Measurements from ENCODE around the gene GABBR2.

GABBR2 gene

GRCh38 chr9:98311541-98311940 is 397.2 kb downstream of the GABBR2 start:
- in situ Hi-C loops (cut with HindIII; ENCODE audit: low sequenced_read_pairs), result no loop called here

DNA sequence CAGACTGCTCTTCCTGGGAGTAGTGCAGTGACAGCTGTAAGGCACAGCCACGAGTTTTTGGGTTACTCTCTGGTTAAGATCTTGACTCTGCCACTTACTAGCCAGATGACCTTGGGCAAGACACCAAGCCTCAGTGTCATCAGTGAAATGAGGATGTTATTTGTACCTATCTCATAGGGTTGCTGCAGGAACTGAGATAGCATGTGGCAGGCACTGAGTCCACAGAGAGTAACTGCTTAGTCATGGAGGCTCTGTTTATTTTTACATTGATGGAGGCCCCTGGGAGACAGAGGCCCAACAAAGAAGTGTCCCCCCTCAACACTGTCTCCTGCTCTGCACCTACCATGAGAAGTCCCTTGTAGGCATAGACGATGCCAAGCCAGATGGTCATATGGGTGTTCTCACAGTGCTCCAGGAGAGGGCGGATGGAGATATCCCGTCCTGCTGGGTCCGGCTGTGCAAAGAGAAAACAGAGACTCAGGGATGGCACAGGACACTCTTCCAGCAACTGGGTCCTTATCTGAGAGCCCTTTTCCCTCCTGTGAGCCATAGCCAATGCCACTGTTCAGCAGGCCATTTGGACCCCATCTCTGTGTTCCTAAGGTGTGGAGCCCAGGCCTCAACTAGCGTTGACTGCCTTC is 397.9 kb downstream of the GABBR2 start:
- in situ Hi-C loops (cut with HindIII; ENCODE audit: low sequenced_read_pairs), result no loop called here

- in situ Hi-C loops (cut with HindIII; ENCODE audit: low sequenced_read_pairs), result no loop called here
Measured at GRCh38 chr9:98306384-98307145, 402.2 kb downstream of the GABBR2 start.

DNA sequence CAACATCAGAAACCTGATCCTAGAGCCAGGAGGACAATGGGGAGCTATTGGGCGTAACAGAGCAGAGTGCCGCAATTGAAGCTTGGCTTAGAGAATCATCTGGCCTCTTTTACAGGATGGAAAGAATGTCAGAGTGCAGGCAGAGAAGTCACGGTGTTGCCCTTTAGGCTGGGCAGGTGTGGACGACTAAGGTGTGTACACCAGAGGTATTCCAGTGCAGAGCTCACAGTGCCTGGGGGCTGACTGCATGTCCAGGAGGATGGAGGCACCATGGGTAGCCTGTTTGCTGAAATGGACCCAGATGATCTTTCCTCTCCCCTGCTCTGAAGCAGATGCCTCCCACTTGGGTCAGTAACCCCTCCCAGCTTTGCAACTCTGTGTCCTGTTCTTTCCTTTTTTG is 404.4 kb downstream of the GABBR2 start:
- in situ Hi-C loops (cut with HindIII; ENCODE audit: low sequenced_read_pairs), result no loop called here

- in situ Hi-C loops (cut with HindIII; ENCODE audit: low sequenced_read_pairs), result no loop called here
Measured at GRCh38 chr9:98303633-98304125, 405.1 kb downstream of the GABBR2 start.

DNA sequence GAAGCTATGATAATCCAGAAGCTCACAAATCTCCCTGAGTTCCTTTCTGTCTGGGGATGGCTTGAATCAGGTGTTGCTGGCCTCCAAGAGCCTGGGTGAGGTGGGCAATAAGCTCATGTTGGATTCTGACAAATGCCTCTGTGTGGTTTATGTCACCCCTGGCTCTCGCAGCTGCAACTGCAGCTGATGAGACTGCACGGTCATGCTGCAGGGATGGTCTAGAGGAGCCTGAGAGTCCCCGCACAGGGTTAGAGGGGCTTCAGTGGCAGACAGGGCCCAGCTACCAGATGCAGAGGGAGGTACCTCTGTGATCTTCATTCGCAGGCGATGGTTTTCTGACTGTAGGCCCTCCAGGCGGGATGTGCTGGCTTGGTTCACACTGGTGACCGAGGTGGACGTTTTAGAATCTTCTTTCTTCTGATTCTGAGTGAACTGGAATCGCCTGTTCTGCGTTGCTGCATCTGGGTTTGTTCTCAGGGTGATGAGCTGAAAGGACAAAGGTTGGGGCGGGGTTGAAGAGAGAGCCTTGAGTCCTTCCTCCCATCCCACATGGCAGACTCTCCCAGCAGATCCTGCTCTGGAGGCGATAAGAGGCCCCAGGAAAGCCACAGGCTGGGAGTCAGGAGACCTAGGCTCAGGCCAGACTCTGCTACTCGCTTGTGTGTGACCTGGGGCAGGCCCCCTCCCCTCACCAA is 405.6 kb downstream of the GABBR2 start:
- in situ Hi-C loops (cut with HindIII; ENCODE audit: low sequenced_read_pairs), result no loop called here

- in situ Hi-C loops (cut with HindIII; ENCODE audit: low sequenced_read_pairs), result no loop called here
Measured at GRCh38 chr9:98302150-98302549, 406.6 kb downstream of the GABBR2 start.

DNA sequence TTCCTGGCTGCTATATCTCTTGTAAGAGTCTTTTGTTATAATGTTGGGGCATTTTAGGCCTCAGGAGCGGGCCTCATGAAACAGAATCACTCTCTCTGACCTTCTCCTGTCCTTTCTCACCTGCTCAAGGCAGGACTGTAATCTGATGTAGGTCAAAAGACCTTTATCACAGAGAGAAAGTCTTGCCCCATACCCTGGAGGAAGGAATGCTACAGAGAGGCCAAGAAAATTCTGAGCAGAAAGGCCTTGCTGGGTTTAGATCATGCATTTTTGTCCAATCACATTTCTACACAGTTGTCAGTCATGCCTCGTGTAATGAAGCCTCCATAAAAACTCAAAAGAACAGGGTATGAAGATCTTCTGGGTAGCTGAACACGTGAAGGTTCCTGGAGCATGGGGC is 408.1 kb downstream of the GABBR2 start:
- in situ Hi-C loops (cut with HindIII; ENCODE audit: low sequenced_read_pairs), result no loop called here

DNA sequence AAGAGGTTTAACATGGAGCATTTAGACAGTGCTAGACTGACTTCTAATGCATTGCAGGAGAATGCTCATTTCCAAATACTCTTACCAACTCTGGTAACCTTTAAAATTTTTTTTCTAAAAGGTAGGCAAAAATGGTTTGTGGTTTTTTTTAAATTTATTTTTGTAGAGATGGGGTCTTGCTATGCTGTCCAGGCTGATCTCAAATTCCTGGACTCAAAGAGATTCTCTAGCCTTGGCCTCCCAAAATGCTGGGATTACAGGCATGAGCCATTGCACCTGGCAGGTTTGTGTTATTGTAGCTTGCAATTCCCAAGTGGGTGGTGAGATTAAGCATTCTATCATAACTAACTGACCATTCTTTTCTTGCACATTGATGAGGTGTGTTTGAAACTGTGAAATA is 410.3 kb downstream of the GABBR2 start:
- in situ Hi-C loops (cut with HindIII; ENCODE audit: low sequenced_read_pairs), result loop anchor here (25.0 kb wide), 1 partner anchor 114 kb away; no protein-coding TSS in a partner anchor

DNA sequence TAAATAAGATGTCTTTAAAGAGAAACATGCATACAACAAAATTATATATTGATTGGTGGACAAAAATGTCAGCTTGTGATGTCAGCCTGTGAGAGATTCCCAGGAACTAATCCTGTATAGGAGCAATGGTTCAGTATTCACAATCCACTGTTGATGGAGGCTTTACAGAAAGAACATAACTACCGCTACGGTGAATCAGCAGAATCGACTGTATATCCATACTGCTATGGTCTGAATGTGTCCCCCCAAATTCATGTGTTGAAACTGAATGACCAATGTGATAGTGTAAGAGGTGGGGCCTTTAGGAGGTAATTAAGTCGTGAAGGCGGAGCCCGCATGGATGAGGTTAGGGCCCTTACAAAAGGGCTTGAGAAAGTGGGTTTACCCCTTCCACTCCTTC is 412.9 kb downstream of the GABBR2 start:
- in situ Hi-C loops (cut with HindIII; ENCODE audit: low sequenced_read_pairs), result loop anchor here (25.0 kb wide), 1 partner anchor 116 kb away; no protein-coding TSS in a partner anchor

DNA sequence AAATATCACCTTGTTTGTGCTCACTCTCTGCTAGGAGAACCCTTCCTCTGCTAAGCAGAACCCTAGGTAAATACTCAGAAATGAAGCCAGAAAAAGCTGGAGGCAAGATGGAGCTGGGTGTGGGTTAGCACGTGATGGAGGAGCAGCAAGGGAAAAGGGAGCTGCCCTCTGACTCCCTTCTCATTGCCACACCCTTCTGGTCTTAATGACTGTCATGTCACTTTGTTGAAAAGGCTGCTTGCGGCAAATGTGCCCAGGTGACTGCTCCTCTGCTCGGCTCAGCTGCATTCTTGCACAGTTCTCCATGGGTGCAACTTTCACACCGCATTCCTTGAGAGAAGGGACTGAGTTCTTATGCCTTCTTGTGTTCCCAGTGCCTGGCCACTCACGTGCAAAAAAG is 416.9 kb downstream of the GABBR2 start:
- in situ Hi-C loops (cut with HindIII; ENCODE audit: low sequenced_read_pairs), result loop anchor here (25.0 kb wide), 1 partner anchor 120 kb away; no protein-coding TSS in a partner anchor

DNA sequence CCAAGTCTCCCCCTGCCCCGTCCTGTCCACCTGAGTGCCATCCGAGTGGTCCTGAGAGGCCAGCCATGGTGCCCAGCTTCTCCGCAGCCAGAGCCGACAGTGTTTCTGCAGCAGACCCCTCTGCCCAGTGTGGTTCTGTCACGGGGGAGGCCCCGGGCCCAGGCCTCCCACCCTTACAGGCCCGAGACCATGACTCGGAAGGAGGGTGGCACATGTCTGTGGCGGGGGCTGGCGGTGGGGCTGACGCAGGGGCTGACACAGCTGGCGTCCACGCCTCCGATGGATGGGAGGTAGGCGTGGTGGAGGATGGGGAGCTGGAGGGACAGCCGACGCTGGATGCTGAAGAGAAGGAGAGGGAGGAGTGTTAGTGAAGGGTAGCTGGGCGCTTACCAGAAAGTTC is 418.3 kb downstream of the GABBR2 start:
- in situ Hi-C loops (cut with HindIII; ENCODE audit: low sequenced_read_pairs), result loop anchor here (25.0 kb wide), 1 partner anchor 122 kb away; no protein-coding TSS in a partner anchor

- in situ Hi-C loops (cut with HindIII; ENCODE audit: low sequenced_read_pairs), result loop anchor here (25.0 kb wide), 1 partner anchor 123 kb away; no protein-coding TSS in a partner anchor
Measured at GRCh38 chr9:98289614-98290201, 419.0 kb downstream of the GABBR2 start.

DNA sequence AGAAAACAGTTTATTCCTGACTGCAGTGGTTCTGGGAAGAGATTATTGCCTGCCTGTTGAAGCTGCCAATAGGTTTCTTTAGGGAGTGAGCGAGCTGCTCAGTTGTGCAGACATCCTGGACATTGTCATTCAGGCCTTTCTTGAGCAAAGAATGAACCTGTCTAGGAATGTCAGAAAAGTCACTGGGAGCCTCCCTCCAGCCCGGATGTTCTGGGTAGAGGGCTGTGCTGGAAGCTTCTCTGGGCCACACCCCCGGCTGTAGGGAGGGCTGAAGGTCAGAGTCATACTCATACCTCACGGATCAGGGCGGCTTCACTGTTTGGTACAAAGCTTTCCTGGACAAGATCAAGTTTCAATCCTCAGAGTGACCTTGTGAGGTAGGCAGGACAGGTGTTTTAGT is 419.9 kb downstream of the GABBR2 start:
- in situ Hi-C loops (cut with HindIII; ENCODE audit: low sequenced_read_pairs), result loop anchor here (25.0 kb wide), 1 partner anchor 123 kb away; no protein-coding TSS in a partner anchor

- in situ Hi-C loops (cut with HindIII; ENCODE audit: low sequenced_read_pairs), result loop anchor here (25.0 kb wide), 1 partner anchor 125 kb away; no protein-coding TSS in a partner anchor
Measured at GRCh38 chr9:98287384-98287783, 421.4 kb downstream of the GABBR2 start.

DNA sequence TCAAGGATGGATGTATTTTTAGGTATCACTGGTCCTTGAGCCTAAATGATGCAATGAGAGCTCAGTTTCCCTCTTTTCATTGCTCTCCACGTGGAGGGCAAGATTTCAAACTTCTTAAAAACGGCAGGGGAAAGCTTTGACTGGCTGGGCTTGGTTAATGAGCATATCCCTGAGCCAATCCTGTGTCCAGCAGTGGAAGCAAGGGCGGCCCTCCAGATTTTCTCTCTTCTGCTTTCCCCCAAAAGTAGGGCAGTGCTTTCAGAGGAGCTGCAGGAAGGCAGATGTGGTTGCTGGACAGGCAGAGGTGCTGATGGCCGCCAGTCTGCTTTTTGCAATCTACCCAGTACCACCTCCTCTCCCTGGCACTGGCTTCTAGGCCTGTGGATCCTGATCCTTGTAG is 423.3 kb downstream of the GABBR2 start:
- in situ Hi-C loops (cut with HindIII; ENCODE audit: low sequenced_read_pairs), result loop anchor here (25.0 kb wide), 1 partner anchor 127 kb away; no protein-coding TSS in a partner anchor

- in situ Hi-C loops (cut with HindIII; ENCODE audit: low sequenced_read_pairs), result loop anchor here (25.0 kb wide), 1 partner anchor 128 kb away; no protein-coding TSS in a partner anchor
Measured at GRCh38 chr9:98284754-98285153, 424.0 kb downstream of the GABBR2 start.

GRCh38 chr9:98283143-98283542 is 425.6 kb downstream of the GABBR2 start:
- in situ Hi-C loops (cut with HindIII; ENCODE audit: low sequenced_read_pairs), result loop anchor here (25.0 kb wide), 1 partner anchor 129 kb away; no protein-coding TSS in a partner anchor

- in situ Hi-C loops (cut with HindIII; ENCODE audit: low sequenced_read_pairs), result loop anchor here (25.0 kb wide), 1 partner anchor 131 kb away; no protein-coding TSS in a partner anchor
Measured at GRCh38 chr9:98281281-98281680, 427.5 kb downstream of the GABBR2 start.

DNA sequence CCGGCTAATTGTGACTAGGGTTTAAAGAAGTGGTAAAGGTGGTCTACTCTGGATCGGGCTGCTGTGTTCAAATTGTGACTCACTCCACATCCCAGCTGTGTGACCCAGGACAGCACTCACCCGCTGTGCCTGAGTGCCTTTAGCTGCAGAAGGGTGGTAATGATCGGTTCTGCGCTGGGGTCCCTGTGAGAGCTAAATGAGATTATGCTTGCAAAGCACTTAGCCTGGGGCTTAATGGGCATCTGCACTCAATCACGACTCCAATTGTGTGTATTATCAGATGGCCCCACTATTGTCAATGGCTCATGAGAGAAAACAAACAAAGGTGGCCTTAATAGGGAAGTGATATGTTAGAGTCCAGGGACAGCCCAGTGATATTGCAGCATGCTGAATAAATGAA is 428.2 kb downstream of the GABBR2 start:
- in situ Hi-C loops (cut with HindIII; ENCODE audit: low sequenced_read_pairs), result loop anchor here (25.0 kb wide), 1 partner anchor 132 kb away; no protein-coding TSS in a partner anchor
